ENCODE results near the gene PRKCH.

PRKCH gene

GRCh38 chr14:61591862-61592261, 270.5 kb downstream of the PRKCH start:
- DNase-seq (ENCODE audit: low read depth) = no peak

GRCh38 chr14:61593330-61593729, 272.0 kb downstream of the PRKCH start:
- no peak for DNase-seq (ENCODE audit: low read depth)

GRCh38 chr14:61596990-61597389, 275.6 kb downstream of the PRKCH start:
- no peak for DNase-seq (ENCODE audit: low read depth)

GRCh38 chr14:61598980-61599379, 277.6 kb downstream of the PRKCH start:
- no peak for DNase-seq (ENCODE audit: low read depth)

GRCh38 chr14:61599942-61600341, 278.6 kb downstream of the PRKCH start:
- DNase-seq (ENCODE audit: low read depth) = no peak

All from activated T-helper 9 cell treated with anti-CD3 and anti-CD28 coated beads, Interleukin-2, amount 50 U/mL, for 16 hours (primary cell).